Mesenteric fat pad (tissue), 1 donor: ENCODE data around the gene ACTL6B. TPM values are rescaled to one million over a fixed set of nuclear protein-coding genes. Genes with fewer than 3 reads are reported as not detected.
"Not testable (repeated sequence)": the region's sequence is repeated elsewhere in the genome, so short reads cannot be mapped to it uniquely, and the experiment has no call there.

Experiments used
- DNase-seq: peaks from one replicate; pipeline ENCODE4 v3.0.0-alpha.2; 2020; ENCODE audit warnings: low spot score
- long read RNA-seq: library from polyadenylated mRNA; unstranded; transcript quantifications from one replicate; pipeline ENCODE4 v2.0.0, GENCODE V29; 2020
- total RNA-seq: library from RNA; stranded (reverse); fragmentation: NEBNext Ultra II Directional; extraction: Animal tissue kit (Norgen Biotek cat#: 25700); gene quantifications from one replicate; pipeline ENCODE4 v1.2.1, GENCODE V29; 2021
- donor health status: DM: yes; HTN: yes; CAD: no.

Gene ACTL6B
- not detected for total RNA-seq
- long read RNA-seq: 0 reads

DNA sequence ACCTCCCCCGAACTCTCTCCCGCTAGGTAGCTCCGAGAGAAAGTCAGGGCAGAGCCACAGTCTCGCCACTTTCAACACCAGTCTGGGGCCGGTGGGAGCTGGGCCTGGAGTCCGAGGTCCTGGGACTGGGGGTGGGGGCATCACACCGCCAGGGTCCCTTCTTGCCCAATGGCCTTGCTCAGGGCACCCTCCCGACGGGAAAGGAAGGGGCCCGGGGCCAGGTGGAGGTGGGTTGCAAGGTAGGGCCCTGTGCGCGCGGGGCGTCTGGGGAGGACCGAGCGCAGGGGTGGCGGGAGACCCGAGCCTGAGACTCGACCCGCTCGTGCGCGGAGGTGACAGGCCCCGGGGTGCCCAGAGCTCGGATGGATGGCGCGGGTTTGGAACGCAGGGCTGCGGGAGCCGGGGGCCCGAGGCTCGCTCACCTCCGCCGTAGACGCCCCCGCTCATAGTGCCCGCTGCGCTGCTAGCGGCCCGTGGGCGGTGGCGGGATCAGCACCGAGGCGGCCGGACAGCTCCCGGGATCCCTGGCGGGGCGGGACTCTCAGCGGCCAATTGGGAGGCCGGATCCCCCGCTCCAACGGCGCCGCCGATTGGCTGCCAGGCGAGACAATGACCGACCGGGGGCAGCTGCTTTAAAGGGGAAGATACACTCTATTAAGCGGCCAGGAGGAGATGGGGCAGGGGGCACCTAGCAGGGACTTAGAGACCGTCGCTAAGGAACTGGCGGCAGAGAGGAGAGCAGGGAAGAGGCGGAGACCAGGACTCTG, at the start of gene ACTL6B:
TSS of gene ACTL6B (minus strand) at position 541 of the 767 bp plus-strand sequence. CDS start at position 447, 94 bp downstream.
- DNase-seq: no peak

DNA sequence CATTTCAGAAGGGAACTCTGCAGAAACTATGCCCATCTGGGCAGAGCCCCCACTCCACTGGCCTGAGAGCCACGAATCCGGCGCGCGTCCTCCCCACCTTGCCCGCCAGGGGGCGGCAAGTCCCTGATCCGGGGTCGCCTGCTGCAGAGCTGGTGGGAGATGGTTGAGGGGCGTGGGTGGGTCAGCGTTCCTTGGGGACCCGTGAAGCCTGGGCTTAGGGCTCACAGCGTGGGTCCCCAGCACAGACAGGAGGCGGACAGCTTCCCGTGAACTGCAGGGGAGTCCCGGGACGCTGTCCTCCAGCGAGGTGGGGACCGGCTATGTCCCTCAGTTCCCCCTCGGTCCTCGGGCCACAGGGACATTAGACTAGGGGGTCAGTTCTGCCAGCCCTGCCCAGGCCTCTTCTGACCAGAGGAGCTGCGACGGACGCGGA, 49.1 kb upstream of the ACTL6B start:
- DNase-seq: peak; percentile 94

DNA sequence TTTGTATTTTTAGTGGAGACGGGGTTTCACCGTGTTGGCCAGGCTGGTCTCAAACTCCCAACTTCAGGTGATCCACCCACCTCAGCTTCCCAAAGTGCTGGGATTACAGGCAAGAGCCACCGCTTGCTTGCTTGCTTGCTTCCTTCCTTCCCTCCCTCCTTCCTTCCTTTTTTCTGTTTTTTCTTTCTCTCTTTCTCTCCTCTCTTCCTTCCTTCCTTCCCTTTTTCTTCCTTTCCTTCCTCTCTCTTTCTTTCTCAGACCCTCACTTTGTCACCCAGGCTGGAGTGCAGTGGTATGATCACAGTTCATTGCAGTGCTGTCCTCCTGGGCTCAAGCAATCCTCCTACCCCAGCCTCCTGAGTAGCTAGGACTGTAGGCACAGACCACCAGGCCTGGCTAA, 44.8 kb upstream of the ACTL6B start:
- not testable (repeated sequence) for DNase-seq

GRCh38 chr7:100699018-100699417, 42.8 kb upstream of the ACTL6B start:
- no peak for DNase-seq

DNA sequence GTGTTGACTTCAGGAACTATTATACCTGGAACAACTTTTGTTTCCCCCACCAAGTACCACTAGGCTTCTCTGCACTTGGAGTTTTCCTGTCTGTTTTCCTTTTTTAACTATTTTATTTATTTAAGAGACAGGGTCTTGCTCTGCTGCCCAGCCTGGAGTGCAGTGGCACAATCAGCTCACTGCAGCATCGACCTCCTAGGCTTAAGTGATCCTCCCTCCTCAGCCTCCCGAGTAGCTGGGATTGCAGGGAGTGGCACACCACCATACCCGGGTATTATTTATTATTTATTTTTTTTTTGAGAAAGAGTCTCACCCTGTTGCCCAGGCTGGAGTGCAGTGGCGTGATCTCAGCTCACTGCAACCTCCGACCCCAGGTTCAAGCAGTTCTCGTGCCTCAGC, 39.9 kb upstream of the ACTL6B start:
- no peak for DNase-seq

DNA sequence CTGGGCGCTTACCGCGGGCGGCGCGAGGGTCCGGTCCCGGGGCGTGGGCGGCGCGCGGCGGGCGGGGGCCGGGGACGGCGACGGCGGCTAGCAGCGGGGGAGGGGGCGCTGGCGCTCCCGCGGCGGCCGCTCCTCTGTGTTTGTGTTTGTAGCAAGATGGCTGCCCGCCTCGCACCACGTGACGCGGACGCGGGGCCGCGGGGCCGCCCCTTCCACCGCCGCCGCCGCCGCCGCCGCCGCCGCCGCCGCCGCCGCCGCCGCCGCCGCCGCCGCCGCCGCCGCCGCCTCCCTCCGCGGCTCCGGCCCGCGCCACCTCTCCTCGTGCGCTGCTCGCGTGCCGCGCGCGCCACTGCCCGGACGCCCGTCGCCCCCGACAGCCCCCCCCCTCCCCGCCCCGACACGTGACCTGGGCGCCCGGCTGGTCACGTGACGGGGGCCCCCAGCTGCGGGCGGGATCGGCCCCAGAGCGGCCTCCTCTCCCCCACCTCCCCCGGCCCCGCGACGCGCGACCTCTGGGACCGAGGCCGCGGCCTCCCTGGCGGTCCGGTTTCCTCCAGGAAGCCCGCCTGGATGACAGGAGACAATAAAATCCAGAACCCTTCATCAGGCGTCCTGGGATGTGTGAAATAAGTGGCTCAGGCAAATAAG, 38.0 kb upstream of the ACTL6B start, which contains the start of gene GIGYF1:
TSS of gene GIGYF1 (minus strand) at position 153 of the 648 bp plus-strand sequence. CDS start 6,012 bp downstream, outside the sequence.
- peak; percentile 91 for DNase-seq

- no peak for DNase-seq
Measured at GRCh38 chr7:100693312-100694097, 37.3 kb upstream of the ACTL6B start.

GRCh38 chr7:100692578-100692961, 36.3 kb upstream of the ACTL6B start:
- no peak for DNase-seq

- peak; percentile 92 for DNase-seq
Measured at GRCh38 chr7:100691676-100692577, 35.7 kb upstream of the ACTL6B start.

DNA sequence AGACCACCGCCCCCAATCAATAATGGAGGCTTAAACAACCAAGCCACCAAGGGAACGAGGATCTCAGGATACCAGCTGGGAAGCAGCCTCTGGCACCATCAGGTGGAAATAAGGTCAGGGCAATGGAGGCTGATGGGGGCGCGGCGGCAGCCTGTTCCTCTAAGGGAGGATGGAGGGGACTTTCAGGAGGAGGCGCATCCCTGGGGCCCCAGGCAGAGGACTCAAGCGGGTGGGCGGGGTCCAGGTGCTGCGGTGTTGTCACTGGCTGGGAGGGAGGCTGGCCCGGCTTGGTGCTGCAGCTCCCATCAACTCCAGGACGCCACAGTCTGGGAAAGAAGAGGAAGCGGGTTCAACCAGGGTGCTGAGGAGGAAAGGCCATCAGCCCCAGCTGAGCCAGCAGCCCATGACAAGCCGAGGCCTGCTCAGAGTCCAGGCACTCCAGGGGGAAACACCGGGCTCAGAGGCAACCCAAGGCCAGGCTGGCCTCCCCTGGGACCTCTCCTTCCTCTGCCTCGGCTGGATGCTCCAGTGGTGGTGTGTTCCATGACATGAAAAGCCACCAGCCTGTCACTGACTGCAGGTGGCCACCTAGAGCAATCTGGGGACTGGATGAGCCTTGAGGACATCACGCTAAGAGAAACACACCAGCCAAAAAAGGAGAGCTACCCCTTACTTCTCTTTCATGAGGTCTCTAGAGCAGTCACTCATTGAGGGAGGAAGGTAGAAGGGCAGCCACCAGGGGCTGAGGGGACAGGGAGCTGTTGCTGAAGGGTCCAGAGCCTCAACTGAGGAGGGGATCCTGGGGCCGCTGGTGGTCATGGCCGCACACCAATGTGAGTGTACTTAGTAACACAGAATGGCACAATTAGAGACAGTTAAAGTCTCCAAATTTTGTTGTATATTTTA, 33.2 kb upstream of the ACTL6B start:
- no peak for DNase-seq

DNA sequence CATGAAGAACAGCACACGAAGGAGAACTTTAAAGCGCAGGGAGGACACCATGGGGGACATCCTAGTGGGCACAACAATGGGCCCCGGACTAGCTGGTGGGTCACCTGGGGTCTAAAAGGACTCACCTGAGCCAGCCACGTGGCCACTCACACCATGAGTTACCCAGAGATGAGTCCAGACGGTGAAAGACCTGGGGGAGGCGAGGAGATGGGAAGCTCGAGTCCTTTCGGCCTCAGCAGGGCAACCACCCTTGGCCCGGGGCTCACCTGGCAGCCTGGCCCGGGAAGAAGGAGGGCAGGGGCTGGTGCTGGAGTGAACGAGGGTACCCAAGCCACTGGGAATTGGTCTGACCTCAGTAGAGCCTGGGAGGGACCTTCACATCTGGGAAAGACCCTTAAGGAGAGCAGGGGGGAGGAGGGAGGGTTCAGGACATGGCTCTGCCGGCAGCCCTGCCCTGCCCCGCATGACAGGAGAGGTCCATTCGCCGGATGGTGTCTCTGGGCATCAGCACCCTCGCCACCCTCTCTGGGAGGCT, 32.1 kb upstream of the ACTL6B start:
- DNase-seq: no peak

DNA sequence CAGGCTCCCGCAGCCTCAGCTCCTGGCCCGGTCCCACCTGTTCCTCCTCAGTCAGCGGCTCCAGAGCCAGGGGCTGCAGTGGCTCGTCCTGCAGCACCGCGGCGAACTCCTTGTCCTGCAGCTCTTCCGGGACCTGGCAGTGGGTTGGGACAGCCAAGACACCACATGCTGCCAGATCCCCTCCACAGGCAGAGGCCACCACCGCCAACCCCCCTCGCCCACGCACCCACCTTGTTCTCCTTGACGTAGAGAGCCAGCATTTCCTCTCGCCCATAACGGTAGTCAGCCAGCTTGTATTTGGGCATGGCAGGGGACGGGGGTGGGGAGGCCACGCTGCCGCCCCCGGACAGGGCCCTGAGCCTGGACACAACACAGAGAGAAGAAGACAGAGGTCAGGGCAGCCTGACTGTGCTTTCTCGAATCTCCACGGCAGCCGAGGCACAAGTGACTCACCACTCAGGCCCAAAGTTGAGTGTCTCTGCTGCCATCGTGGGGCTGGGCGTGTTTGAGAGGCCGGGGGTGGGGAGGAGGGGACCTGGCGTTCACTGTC, 31.6 kb upstream of the ACTL6B start:
- no peak for DNase-seq

GRCh38 chr7:100687261-100687660, 31.0 kb upstream of the ACTL6B start:
- DNase-seq: no peak

GRCh38 chr7:100686822-100687211, 30.6 kb upstream of the ACTL6B start:
- no peak for DNase-seq

GRCh38 chr7:100686201-100686821, 30.1 kb upstream of the ACTL6B start:
- DNase-seq: no peak

DNA sequence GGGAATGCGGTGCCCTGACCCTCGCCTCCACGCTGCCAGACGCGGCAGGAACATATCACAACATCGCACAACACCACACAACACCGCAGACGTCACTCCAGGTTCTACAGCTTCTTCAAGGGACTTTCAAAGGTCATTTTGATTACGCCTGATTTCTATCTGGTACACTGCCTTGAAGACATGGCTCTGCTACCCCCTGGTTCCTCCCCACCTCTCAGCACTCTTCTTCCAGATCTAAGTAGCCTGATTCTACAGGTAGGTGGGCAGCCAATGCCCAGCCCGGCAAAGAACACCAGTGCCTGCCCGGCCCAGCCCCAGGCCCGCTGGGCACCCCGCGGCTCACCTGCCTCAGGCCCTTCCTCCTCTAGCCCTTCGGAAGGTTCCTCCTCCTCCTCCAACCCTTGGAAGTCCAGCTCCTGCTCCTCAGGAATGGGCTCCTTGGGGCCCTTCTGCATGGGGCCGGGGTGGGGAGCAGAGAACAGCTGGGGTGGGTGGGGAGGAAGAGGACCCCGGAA, 29.4 kb upstream of the ACTL6B start:
- no peak for DNase-seq

- DNase-seq: no peak
Measured at GRCh38 chr7:100685049-100685605, 28.9 kb upstream of the ACTL6B start.

DNA sequence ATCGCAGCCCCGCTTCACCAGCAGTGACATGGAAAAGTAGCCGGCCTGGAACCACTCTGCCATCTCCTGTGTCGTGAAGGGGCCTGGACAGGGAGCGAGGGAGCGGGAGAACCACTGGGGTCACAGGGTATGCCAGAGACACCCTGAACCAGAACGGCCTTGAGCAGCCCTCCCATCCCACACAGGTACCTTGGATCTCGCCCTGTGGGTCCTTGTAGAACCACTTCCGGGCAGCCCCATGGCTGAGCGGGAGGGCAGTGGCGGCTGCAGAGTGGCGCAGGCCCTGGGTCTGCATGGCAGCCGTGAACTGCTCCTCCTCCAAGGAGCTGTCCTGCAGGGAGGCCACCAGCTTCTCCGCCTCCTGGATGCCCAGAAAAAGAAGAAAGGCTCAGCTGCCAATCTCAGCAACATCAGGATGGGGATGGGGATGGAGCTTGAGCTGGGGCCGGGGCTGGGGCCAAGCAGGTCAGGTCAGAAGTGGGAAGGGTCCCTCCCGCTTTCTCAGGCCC, 28.3 kb upstream of the ACTL6B start:
- no peak for DNase-seq
